Endothelial cell of umbilical vein (primary cell): ENCODE data around the gene B4GALT6.

Experiments used
- EZH2 ChIP-seq: IDR thresholded peaks from 2 replicates; pipeline ENCODE4 v1.6.1; 2012; ENCODE audit warnings: borderline replicate concordance, low read depth, mild to moderate bottlenecking, moderate library complexity, low read length, inconsistent platforms; ENCODE audit not compliant: severe bottlenecking
- POLR2A ChIP-seq: IDR thresholded peaks from 2 replicates; pipeline ENCODE4 v1.6.1; 2012; ENCODE audit warnings: low read depth, mild to moderate bottlenecking, control low read depth, low read length
- POLR2AphosphoS5 ChIP-seq: IDR thresholded peaks from 2 replicates; pipeline ENCODE4 v1.6.1; 2012; ENCODE audit warnings: low read depth, mild to moderate bottlenecking, control low read depth, low read length, moderate library complexity; ENCODE audit not compliant: insufficient read depth
- TF ChIP-seq, protein P1 (sequence below), 2 donors: IDR thresholded peaks; 1 replicate in 1 of 2; 2 replicates in 1 of 2; pipeline ENCODE4 v1.5.1; 2011; ENCODE audit warnings: low read length in 2 of 2, mild to moderate bottlenecking in 2 of 2, moderate library complexity in 2 of 2, control low read depth in 1 of 2, inconsistent platforms in 1 of 2, low read depth in 1 of 2; ENCODE audit not compliant: insufficient read depth in 1 of 2; ENCODE audit errors: extremely low read depth in 1 of 2
- TF ChIP-seq, protein P2 (sequence below): IDR thresholded peaks from 2 replicates; pipeline ENCODE4 v1.6.1; 2011; ENCODE audit not compliant: insufficient read depth, insufficient read length

DNA sequence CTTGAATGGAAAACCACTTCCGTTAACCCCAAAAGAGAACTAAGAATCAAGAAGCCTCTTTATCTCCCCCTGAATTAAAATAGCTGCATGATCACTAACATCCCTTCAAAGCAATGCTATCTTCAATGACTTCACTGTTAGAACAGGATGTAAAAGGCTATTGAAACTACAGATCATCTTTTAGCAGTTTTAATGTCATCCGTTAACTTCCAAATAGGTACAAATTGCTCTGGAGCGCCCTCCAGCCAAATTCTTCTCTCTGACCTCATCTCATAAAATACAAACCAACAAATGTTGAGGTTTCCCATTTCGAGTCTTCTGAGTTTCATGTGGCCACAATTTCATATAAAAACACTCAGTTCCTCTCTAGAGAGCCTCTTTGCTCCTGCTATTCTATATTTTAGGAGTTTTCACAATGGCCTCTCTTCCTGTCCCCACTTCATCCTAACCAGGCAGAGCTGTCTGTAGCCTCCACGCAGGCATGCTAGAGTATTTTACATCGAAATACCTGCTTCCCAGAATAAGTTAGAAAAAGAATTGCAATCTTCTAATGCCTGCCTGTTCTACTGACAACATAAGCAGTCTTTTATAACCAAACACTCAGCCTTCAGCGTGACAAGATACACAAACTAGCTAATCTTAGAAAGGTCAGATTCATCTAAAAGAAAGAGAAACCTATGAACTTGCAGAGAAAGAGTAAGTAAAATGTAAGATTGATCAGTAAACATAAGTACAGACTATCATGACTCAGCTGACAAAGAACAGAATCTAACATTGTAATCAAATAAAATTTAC lies 37.9 kb downstream of the B4GALT6 start:
- TF ChIP-seq, protein P1, sequence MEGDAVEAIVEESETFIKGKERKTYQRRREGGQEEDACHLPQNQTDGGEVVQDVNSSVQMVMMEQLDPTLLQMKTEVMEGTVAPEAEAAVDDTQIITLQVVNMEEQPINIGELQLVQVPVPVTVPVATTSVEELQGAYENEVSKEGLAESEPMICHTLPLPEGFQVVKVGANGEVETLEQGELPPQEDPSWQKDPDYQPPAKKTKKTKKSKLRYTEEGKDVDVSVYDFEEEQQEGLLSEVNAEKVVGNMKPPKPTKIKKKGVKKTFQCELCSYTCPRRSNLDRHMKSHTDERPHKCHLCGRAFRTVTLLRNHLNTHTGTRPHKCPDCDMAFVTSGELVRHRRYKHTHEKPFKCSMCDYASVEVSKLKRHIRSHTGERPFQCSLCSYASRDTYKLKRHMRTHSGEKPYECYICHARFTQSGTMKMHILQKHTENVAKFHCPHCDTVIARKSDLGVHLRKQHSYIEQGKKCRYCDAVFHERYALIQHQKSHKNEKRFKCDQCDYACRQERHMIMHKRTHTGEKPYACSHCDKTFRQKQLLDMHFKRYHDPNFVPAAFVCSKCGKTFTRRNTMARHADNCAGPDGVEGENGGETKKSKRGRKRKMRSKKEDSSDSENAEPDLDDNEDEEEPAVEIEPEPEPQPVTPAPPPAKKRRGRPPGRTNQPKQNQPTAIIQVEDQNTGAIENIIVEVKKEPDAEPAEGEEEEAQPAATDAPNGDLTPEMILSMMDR (IDR thresholded peaks at IDR 0.05; ENCODE audit: extremely low read depth in 1 of 2, insufficient read depth in 1 of 2, low read depth in 1 of 2, low read length in 2 of 2) = no peak
- TF ChIP-seq EZH2 = no peak
- no peak for TF ChIP-seq POLR2AphosphoS5
- no peak for TF ChIP-seq POLR2A
- TF ChIP-seq, protein P2, sequence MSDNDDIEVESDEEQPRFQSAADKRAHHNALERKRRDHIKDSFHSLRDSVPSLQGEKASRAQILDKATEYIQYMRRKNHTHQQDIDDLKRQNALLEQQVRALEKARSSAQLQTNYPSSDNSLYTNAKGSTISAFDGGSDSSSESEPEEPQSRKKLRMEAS = no peak
